IMR-90 (cell line): ENCODE data around the gene CYTH4. TPM values are rescaled to one million over a fixed set of nuclear protein-coding genes. Genes with fewer than 3 reads are reported as not detected.

ENCODE experiments used
- ATAC-seq: fragments of 200-7000 bp; cut with Tn5 transposase; 2 replicates; pipeline ENCODE4 v1.9.1; 2020; ENCODE audit warnings: low read depth, mild to moderate bottlenecking, moderate library complexity
- BruUV-seq: library from RNA; stranded (reverse); fragments of 400-500 nt; replicated peaks from 2 replicates; lab custom pipeline; 2021; lab: Mats Ljungman, UMichigan
- CTCF ChIA-PET: fragments of 300-600 bp; formaldehyde crosslinking; extraction: SDS; loops from one replicate; lab custom pipeline; 2021; ENCODE audit warnings: antibody characterized with exemption; lab: Yijun Ruan, JAX
- POLR2A ChIA-PET: fragments of 300-600 bp; sonication (Branson Sonifier 250); formaldehyde crosslinking; loops from one replicate; lab custom pipeline; 2022; ENCODE audit warnings: antibody characterized with exemption; ENCODE audit not compliant: unreplicated experiment; lab: Charles Lee
- DNase-seq: peaks from one replicate; pipeline ENCODE4 v3.0.0; 2013
- H2AFZ ChIP-seq: replicated peaks from 2 replicates; pipeline ENCODE3; 2013; ENCODE audit warnings: low read length, mild to moderate bottlenecking; ENCODE audit not compliant: poor library complexity
- H2AK5ac ChIP-seq: 2 replicates; pipeline ENCODE4 v1.6.1; 2013; ENCODE audit warnings: low read depth, low read length, inconsistent platforms
- H2AK9ac ChIP-seq: replicated peaks from 2 replicates; pipeline ENCODE3; 2013; ENCODE audit warnings: mild to moderate bottlenecking, low read depth, low read length, moderate library complexity; ENCODE audit not compliant: poor library complexity
- H2BK120ac ChIP-seq: 2 replicates; pipeline ENCODE4 v1.6.1; 2013; ENCODE audit warnings: low read depth, low read length, inconsistent platforms
- H2BK15ac ChIP-seq: 3 replicates; pipeline ENCODE4 v1.6.1; 2013; ENCODE audit warnings: low read depth, low read length, inconsistent platforms
- H2BK20ac ChIP-seq: 2 replicates; pipeline ENCODE4 v1.6.1; 2013; ENCODE audit warnings: low read depth, mild to moderate bottlenecking, inconsistent platforms, low read length, moderate library complexity
- H2BK5ac ChIP-seq: 2 replicates; pipeline ENCODE4 v1.6.1; 2013; ENCODE audit warnings: mild to moderate bottlenecking, low read depth, low read length, inconsistent platforms; ENCODE audit not compliant: poor library complexity, severe bottlenecking
- H3K14ac ChIP-seq: replicated peaks from 2 replicates; pipeline ENCODE4 v1.6.1; 2013; ENCODE audit warnings: low read depth, low read length, inconsistent platforms
- H3K18ac ChIP-seq: 2 replicates; pipeline ENCODE4 v1.6.1; 2013; ENCODE audit warnings: low read depth, low read length, control low read depth
- H3K23ac ChIP-seq: 2 replicates; pipeline ENCODE4 v1.6.1; 2013; ENCODE audit warnings: low read depth, low read length, inconsistent platforms
- H3K27ac ChIP-seq: 2 replicates; pipeline ENCODE4 v1.5.1; 2013; ENCODE audit warnings: mild to moderate bottlenecking, control low read depth, low read length; ENCODE audit not compliant: insufficient read depth
- H3K27me3 ChIP-seq: 2 replicates; pipeline ENCODE4 v1.6.1; 2013; ENCODE audit warnings: low read length; ENCODE audit not compliant: control insufficient read depth, insufficient read depth
- H3K36me3 ChIP-seq: 2 replicates; pipeline ENCODE4 v1.6.1; 2013; ENCODE audit warnings: low read length, mixed read lengths; ENCODE audit not compliant: control insufficient read depth, insufficient read depth
- H3K4ac ChIP-seq: 2 replicates; pipeline ENCODE4 v1.6.1; 2013; ENCODE audit warnings: low read depth, low read length, inconsistent platforms
- H3K4me1 ChIP-seq: 2 replicates; pipeline ENCODE4 v1.6.1; 2013; ENCODE audit warnings: low read length, mixed read lengths; ENCODE audit not compliant: control insufficient read depth, insufficient read depth
- H3K4me2 ChIP-seq: 2 replicates; pipeline ENCODE4 v1.6.1; 2013; ENCODE audit warnings: low read depth, mild to moderate bottlenecking, control low read depth, low read length, moderate library complexity
- H3K4me3 ChIP-seq: 2 replicates; pipeline ENCODE4 v1.5.1; 2013; ENCODE audit warnings: low read depth, mild to moderate bottlenecking, control low read depth, low read length, moderate library complexity; ENCODE audit not compliant: insufficient read depth
- H3K56ac ChIP-seq: 2 replicates; pipeline ENCODE4 v1.6.1; 2013; ENCODE audit warnings: low read length, inconsistent platforms; ENCODE audit not compliant: insufficient read depth; ENCODE audit errors: extremely low read depth
- H3K79me1 ChIP-seq, 2 experiments: 2 replicates each; pipeline ENCODE4 v1.6.1; 2013; ENCODE audit warnings: low read length in 2 of 2, inconsistent platforms in 1 of 2, low read depth in 1 of 2
- H3K9ac ChIP-seq: 2 replicates; pipeline ENCODE4 v1.6.1; 2013; ENCODE audit warnings: low read depth, low read length, control low read depth
- H3K9me1 ChIP-seq: 2 replicates; pipeline ENCODE4 v1.6.1; 2013; ENCODE audit warnings: low read length, inconsistent platforms; ENCODE audit not compliant: insufficient read depth
- H3K9me3 ChIP-seq: 2 replicates; pipeline ENCODE4 v1.6.1; 2013; ENCODE audit warnings: low read length; ENCODE audit not compliant: control insufficient read depth, insufficient read depth
- H4K20me1 ChIP-seq: 2 replicates; pipeline ENCODE4 v1.6.1; 2013; ENCODE audit warnings: low read length, inconsistent platforms; ENCODE audit not compliant: insufficient read depth
- H4K5ac ChIP-seq: 2 replicates; pipeline ENCODE4 v1.6.1; 2013; ENCODE audit warnings: mild to moderate bottlenecking, low read depth, low read length, control low read depth
- H4K8ac ChIP-seq, 2 experiments: 2 replicates each; pipeline ENCODE4 v1.6.1; 2013; ENCODE audit warnings: low read depth in 2 of 2, low read length in 2 of 2, control low read depth in 1 of 2, inconsistent platforms in 1 of 2
- H4K91ac ChIP-seq: 2 replicates; pipeline ENCODE4 v1.6.1; 2013; ENCODE audit warnings: low read depth, low read length, inconsistent platforms; ENCODE audit not compliant: insufficient read depth
- BHLHE40 ChIP-seq: fragments of 150-350 bp; IDR thresholded peaks from 2 replicates; pipeline ENCODE4 v1.6.1; 2016; ENCODE audit warnings: mild to moderate bottlenecking, low read depth, low read length
- CHD1 ChIP-seq: IDR thresholded peaks from 2 replicates; pipeline ENCODE4 v1.6.1; 2012; ENCODE audit warnings: low read depth, low read length, improper control_type of control experiment
- MAFK ChIP-seq: IDR thresholded peaks from 2 replicates; pipeline ENCODE4 v1.6.1; 2012; ENCODE audit warnings: low read depth, low read length, improper control_type of control experiment
- MAZ ChIP-seq: IDR thresholded peaks from 2 replicates; pipeline ENCODE4 v1.6.1; 2012; ENCODE audit warnings: low read depth, mild to moderate bottlenecking, low read length, improper control_type of control experiment, moderate library complexity, borderline replicate concordance
- NFE2L2 ChIP-seq: fragments of 150-350 bp; IDR thresholded peaks from 2 replicates; pipeline ENCODE4 v1.6.1; 2016; ENCODE audit warnings: low read depth, mild to moderate bottlenecking, low read length
- POLR2A ChIP-seq: IDR thresholded peaks from 2 replicates; pipeline ENCODE4 v1.6.1; 2012; ENCODE audit warnings: mild to moderate bottlenecking, low read depth, low read length
- RCOR1 ChIP-seq: IDR thresholded peaks from 2 replicates; pipeline ENCODE4 v1.6.1; 2012; ENCODE audit warnings: mild to moderate bottlenecking, low read length, improper control_type of control experiment; ENCODE audit not compliant: insufficient replicate concordance
- RFX5 ChIP-seq: IDR thresholded peaks from 2 replicates; pipeline ENCODE4 v1.8.0; 2012; ENCODE audit warnings: low read depth, mild to moderate bottlenecking, low read length, moderate library complexity
- SMC3 ChIP-seq: fragments of 150-350 bp; IDR thresholded peaks from 2 replicates; pipeline ENCODE4 v1.6.1; 2016; ENCODE audit warnings: low read depth, mild to moderate bottlenecking, antibody characterized with exemption, low read length, moderate library complexity
- WGBS, 2 experiments: methylation state at CpG; one replicate each; pipeline versions ENCODE4 v1.1.5 to v1.1.7; 2013; ENCODE audit warnings: missing lambda C conversion rate in 2 of 2; ENCODE audit not compliant: insufficient read length in 1 of 2; ENCODE audit errors: extremely low coverage in 2 of 2; 5-methylcytosine and 5-hydroxymethylcytosine counted together
- dilution Hi-C: fragments of 300-500 bp; cut with HindIII; formaldehyde crosslinking; loops from one replicate; pipeline ENCODE4 v1.14.3; 2018; ENCODE audit warnings: low sequenced_read_pairs; ENCODE audit not compliant: unreplicated experiment
- in situ Hi-C: fragments of 300-500 bp; cut with MboI; formaldehyde crosslinking; loops from 3 replicates; pipeline ENCODE4 v1.14.3; 2019; ENCODE audit warnings: low sequenced_read_pairs, inconsistent platforms, mixed read lengths
- intact Hi-C: fragments of 100-400 bp; cut with micrococcal nuclease; formaldehyde crosslinking; loops from 2 replicates; pipeline ENCODE4 v1.10.0; 2022
- polyA plus RNA-seq, 3 experiments: library from polyadenylated mRNA; depleted of rRNA; stranded (reverse); fragments of >200 nt; gene quantifications; 2 replicates each; pipeline ENCODE4 v1.2.3, GENCODE V29; 2012; ENCODE audit warnings: low replicate concordance in 1 of 3
- total RNA-seq: library from RNA; depleted of rRNA; stranded (reverse); fragments of >200 nt; gene quantifications from 2 replicates; pipeline ENCODE4 v1.2.3, GENCODE V29; 2012
- TF ChIP-seq, protein P1 (sequence below): fragments of 150-350 bp; IDR thresholded peaks from 2 replicates; pipeline ENCODE4 v1.6.1; 2016; ENCODE audit warnings: low read depth, mild to moderate bottlenecking, low read length, moderate library complexity, borderline replicate concordance
- TF ChIP-seq, protein P2 (sequence below): fragments of 150-350 bp; IDR thresholded peaks from 2 replicates; pipeline ENCODE4 v1.6.1; 2017; ENCODE audit warnings: mild to moderate bottlenecking, antibody characterized with exemption, low read length, low read depth

CYTH4 gene
- total and polyA plus RNA-seq, 2 of the 4 experiments (the other 2 are of a cell fraction) = 0.36 to 0.55 TPM

DNA sequence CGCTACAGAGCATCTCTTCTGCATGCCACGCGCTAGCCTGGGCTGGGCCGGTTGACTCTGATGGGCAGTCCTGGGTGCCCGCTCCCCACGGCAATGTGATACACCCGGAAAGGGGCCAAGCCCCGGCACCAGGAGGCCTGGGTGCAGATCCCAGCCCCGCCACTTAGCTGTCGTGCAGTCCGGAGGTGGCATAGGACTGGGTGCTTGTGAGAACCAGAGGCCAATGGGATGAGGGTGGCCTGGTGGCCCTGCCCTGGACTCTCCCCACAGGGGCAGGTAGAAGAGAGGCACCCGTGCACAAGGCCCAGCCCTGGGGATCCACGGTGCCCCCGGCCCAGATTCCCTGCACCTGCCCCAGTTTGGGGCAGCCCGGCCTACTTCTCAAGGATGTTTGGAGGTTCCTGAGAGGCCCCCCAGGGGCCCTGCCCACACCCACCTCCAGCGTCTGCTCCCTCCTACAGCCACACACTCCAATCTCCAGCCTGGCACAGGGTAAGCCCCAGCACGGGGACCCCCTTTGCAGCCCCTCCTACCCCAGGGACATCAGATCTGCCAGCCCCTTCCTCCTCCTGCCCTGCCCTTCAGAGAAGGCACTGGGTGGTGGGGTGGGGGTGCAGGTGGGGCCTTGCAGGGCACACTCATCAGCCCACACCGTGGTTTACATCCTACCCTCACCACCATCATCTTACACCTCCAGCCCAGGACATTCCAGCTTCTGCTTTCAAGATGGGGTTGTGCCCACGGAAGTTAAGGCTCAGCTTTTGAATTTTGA is 66.9 kb downstream of the CYTH4 start:
- Histone ChIP-seq H3K23ac (no peak overlapping the region), H3K79me1 (no peaks in the 10 kb centered on the region), H3K14ac (no peak overlapping the region), H3K9me1 (peaks cover 8% of the 10 kb centered on the region), H3K56ac (no peak overlapping the region), H2AK5ac (no peak overlapping the region), H3K9ac (no peak overlapping the region), H2BK20ac (no peak overlapping the region), H3K27ac (no peak overlapping the region), H3K27me3 (peaks cover 6% of the 10 kb centered on the region; the same call in 1 of the 2 replicates), H3K18ac (no peak overlapping the region), H3K36me3 (no peaks in the 10 kb centered on the region), H2AK9ac (no peak overlapping the region), H2BK15ac (no peak overlapping the region), H3K9me3 (no peaks in the 10 kb centered on the region), H2BK120ac (no peak overlapping the region), H2AFZ (no peak overlapping the region), H4K91ac (no peak overlapping the region), H3K4me2 (no peak overlapping the region), H3K4me3 (no peak overlapping the region), H4K8ac (no peak overlapping the region), H3K4me1 (peaks cover 9% of the 10 kb centered on the region), H4K5ac (no peak overlapping the region), H3K4ac (no peak overlapping the region), H4K20me1 (no peaks in the 10 kb centered on the region), H2BK5ac (no peak overlapping the region)
- in situ Hi-C loops = no loop called here
- dilution Hi-C loops = no loop called here
- intact Hi-C loops = no loop called here
- CTCF ChIA-PET = no interaction called here
- WGBS, 2 experiments = no CpG with 5 or more reads among the region's 19 CpGs
- no TSS peak for BruUV-seq
- POLR2A ChIA-PET = no interaction called here
- TF ChIP-seq RCOR1 = no peak
- no peak for TF ChIP-seq CHD1
- no peak for TF ChIP-seq RFX5
- no peak for TF ChIP-seq SMC3
- TF ChIP-seq, protein P1, sequence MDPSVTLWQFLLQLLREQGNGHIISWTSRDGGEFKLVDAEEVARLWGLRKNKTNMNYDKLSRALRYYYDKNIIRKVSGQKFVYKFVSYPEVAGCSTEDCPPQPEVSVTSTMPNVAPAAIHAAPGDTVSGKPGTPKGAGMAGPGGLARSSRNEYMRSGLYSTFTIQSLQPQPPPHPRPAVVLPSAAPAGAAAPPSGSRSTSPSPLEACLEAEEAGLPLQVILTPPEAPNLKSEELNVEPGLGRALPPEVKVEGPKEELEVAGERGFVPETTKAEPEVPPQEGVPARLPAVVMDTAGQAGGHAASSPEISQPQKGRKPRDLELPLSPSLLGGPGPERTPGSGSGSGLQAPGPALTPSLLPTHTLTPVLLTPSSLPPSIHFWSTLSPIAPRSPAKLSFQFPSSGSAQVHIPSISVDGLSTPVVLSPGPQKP = no peak
- TF ChIP-seq, protein P2, sequence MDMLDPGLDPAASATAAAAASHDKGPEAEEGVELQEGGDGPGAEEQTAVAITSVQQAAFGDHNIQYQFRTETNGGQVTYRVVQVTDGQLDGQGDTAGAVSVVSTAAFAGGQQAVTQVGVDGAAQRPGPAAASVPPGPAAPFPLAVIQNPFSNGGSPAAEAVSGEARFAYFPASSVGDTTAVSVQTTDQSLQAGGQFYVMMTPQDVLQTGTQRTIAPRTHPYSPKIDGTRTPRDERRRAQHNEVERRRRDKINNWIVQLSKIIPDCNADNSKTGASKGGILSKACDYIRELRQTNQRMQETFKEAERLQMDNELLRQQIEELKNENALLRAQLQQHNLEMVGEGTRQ = no peak
- TF ChIP-seq MAFK = no peak
- TF ChIP-seq NFE2L2 = no peak
- no peak for TF ChIP-seq POLR2A
- TF ChIP-seq MAZ = no peak
- TF ChIP-seq BHLHE40 = no peak
- DNase-seq (no peak), ATAC-seq (no peak)
